Heart right ventricle (tissue), 16 donors: ENCODE results near the gene BUD31. TPM values are rescaled to one million over a fixed set of nuclear protein-coding genes. Genes with fewer than 3 reads are reported as not detected.

ENCODE experiments used
- ATAC-seq, 8 donors: fragments of 200-7000 bp; cut with Tn5 transposase; one replicate each; pipeline ENCODE4 v1.9.1; 2020; ENCODE audit warnings: mild to moderate bottlenecking in 8 of 8, moderate library complexity in 8 of 8, moderate number of reproducible peaks in 1 of 8
- DNase-seq, 2 donors: peaks; one replicate each; pipeline ENCODE4 v3.0.0-alpha.2; 2020
- H3K27ac ChIP-seq, 10 donors: fragments of 200-600 bp; sonication (generic) in 2 of 10; one replicate each; pipeline versions ENCODE4 v1.5.0 to v1.8.0; 2020 to 2022; ENCODE audit warnings: mild to moderate bottlenecking in 3 of 10
- H3K27me3 ChIP-seq, 7 donors: fragments of 200-600 bp; one replicate each; pipeline ENCODE4 v1.8.0; 2021 to 2022; ENCODE audit warnings: mild to moderate bottlenecking in 2 of 7
- H3K36me3 ChIP-seq, 9 donors: fragments of 200-600 bp; sonication (generic) in 1 of 9; one replicate each; pipeline versions ENCODE4 v1.5.0 to v1.8.0; 2020 to 2022; ENCODE audit warnings: mild to moderate bottlenecking in 2 of 9
- H3K4me1 ChIP-seq, 9 donors: fragments of 200-600 bp; sonication (generic) in 1 of 9; one replicate each; pipeline versions ENCODE4 v1.5.0 to v1.8.0; 2020 to 2022; ENCODE audit warnings: mild to moderate bottlenecking in 4 of 9
- H3K4me3 ChIP-seq, 10 donors: fragments of 200-600 bp; sonication (generic) in 2 of 10; one replicate each; pipeline versions ENCODE4 v1.5.0 to v1.8.0; 2020 to 2022; ENCODE audit warnings: mild to moderate bottlenecking in 7 of 10, moderate library complexity in 2 of 10
- H3K9me3 ChIP-seq, 11 donors: fragments of 200-600 bp in 10 of 11; sonication (generic) in 2 of 11; one replicate each; pipeline versions ENCODE4 v1.5.0 to v1.8.0; 2013 to 2022; ENCODE audit warnings: mild to moderate bottlenecking in 2 of 11, control low read depth in 1 of 11, moderate library complexity in 1 of 11
- CTCF ChIP-seq, 9 donors: fragments of 200-600 bp; sonication (generic) in 2 of 9; IDR thresholded peaks; one replicate each; pipeline versions ENCODE4 v1.5.0 to v1.8.0; 2021 to 2022; ENCODE audit warnings: antibody characterized with exemption in 9 of 9, mild to moderate bottlenecking in 5 of 9, moderate library complexity in 1 of 9
- WGBS, 2 donors: extraction: QIAGEN DNeasy Blood & Tissue Kit; methylation state at CpG; one replicate each; pipeline ENCODE4 v1.1.7; 2013; ENCODE audit warnings: inconsistent platforms in 1 of 2; 5-methylcytosine and 5-hydroxymethylcytosine counted together
- intact Hi-C, 10 donors: fragments of 100-400 bp; cut with DNase I; formaldehyde crosslinking; loops; one replicate each; pipeline versions ENCODE4 v1.11.1 to v1.14.2; 2022
- polyA plus RNA-seq, 2 donors: library from polyadenylated mRNA; stranded (reverse); fragments of 200-250 nt; gene quantifications; one replicate each; pipeline ENCODE4 v1.2.3, GENCODE V29; 2013
- total RNA-seq, 10 donors: library from RNA; stranded (reverse); fragmentation: NEBNext Ultra II Directional in 3 of 10; extraction: Animal tissue kit (Norgen Biotek cat#: 25700) in 3 of 10; gene quantifications; one replicate each; pipeline versions ENCODE4 v1.2.1 to v1.2.4, GENCODE V29; 2021 to 2023
- donor health status: Arrhythmogenic right ventricular cardiomyopathy.
- donor health status: ischemic (EF 13 %, LVEDD 7.1; RV severe dilation, severe dysfunction).
- donor health status: healthy with polysubstance abuse.
- donor health status: DM: no; HTN: yes; CAD: no.
- donor health status: DM: no; HTN: no; CAD: no.
- donor health status: ischemic (EF 25% LVEDD 6.9; RV normal size, moderate dysfunction).
- donor health status: ischemic (EF 25% LVEDD 5.7; RV mildly dilated, moderate dysfunction).
- donor health status: healthy.
- donor health status: DM: yes; HTN: yes; CAD: no.
- donor health status: Ischemic cardiomyopathy.
- donor health status: ischemic (EF 35%, LVEDD 5.7; RV mildly dilated, moderate dysfunction).
- donor health status: nonischemic (EF 11% LVEDD 7.7; RV severe dilation, severe dysfunction).
- donor health status: DM: yes; HTN: yes; CAD: no.
- donor health status: PGD.
- donor health status: ischemic (EF 29% LVEDD 5.4; RV normal size, mild dysfunction).
- donor health status: nonischemic (EF 23%, LVEDD 6.1; RV moderate dilation, normal function).

The BUD31 gene
- total and polyA plus RNA-seq, 12 donors, result 28.3 to 116 (median 43.4) TPM

GRCh38 chr7:99397297-99397983 lies 11.3 kb upstream of the BUD31 start:
- intact Hi-C loops, result no loop called here
- Histone ChIP-seq H3K36me3 (peaks cover 0 to 99% (median 27%) of the 10 kb centered on the region in 9 donors), H3K4me3 (no peak overlapping the region), H3K27ac (no peak overlapping the region), H3K27me3 (no peaks in the 10 kb centered on the region), H3K9me3 (no peaks in the 10 kb centered on the region), H3K4me1 (peaks cover 1 to 24% (median 16%) of the 10 kb centered on the region in 9 donors)
- 80% methylated on average over 18 of the region's 18 CpGs for WGBS, 2 donors
- ATAC-seq, result no peak
- TF ChIP-seq CTCF (IDR thresholded peaks at IDR 0.05), result no peak
- no peak for DNase-seq

GRCh38 chr7:99398891-99399445 lies 9.8 kb upstream of the BUD31 start:
- WGBS, 2 donors, result 73 to 79% methylated on average over 5 of the region's 5 CpGs
- Histone ChIP-seq H3K4me1 (peaks cover 0 to 10% (median under 1%) of the 10 kb centered on the region in 9 donors), H3K9me3 (no peaks in the 10 kb centered on the region), H3K4me3 (no peak overlapping the region), H3K36me3 (peaks cover 0 to 100% (median 33%) of the 10 kb centered on the region in 9 donors), H3K27me3 (no peaks in the 10 kb centered on the region), H3K27ac (no peak overlapping the region)
- DNase-seq, result no peak
- TF ChIP-seq CTCF (IDR thresholded peaks at IDR 0.05), result no peak
- intact Hi-C loops, result no loop called here
- ATAC-seq, result peak in 1 of 8 donors; percentile 1

- Histone ChIP-seq H3K27ac (peak overlapping the region in 1 of 10 donors; percentile 3), H3K36me3 (peaks cover 0 to 100% (median 33%) of the 10 kb centered on the region in 9 donors), H3K9me3 (no peaks in the 10 kb centered on the region), H3K4me1 (peaks cover 0 to 8% (median 6%) of the 10 kb centered on the region in 9 donors), H3K27me3 (no peaks in the 10 kb centered on the region), H3K4me3 (no peak overlapping the region)
- intact Hi-C loops, result no loop called here
- no peak for TF ChIP-seq CTCF (IDR thresholded peaks at IDR 0.05)
- ATAC-seq, result no peak
- no peak for DNase-seq
- 65 to 71% methylated on average over 6 of the region's 6 CpGs for WGBS, 2 donors
These were observed 9.2 kb upstream of the BUD31 start for GRCh38 chr7:99399597-99399996.

- intact Hi-C loops, result no loop called here
- no peak for TF ChIP-seq CTCF (IDR thresholded peaks at IDR 0.05)
- no peak overlapping the region for H3K4me3 ChIP-seq
- ATAC-seq (no peak), DNase-seq (no peak)
- WGBS, 2 donors, result 99 to 100% methylated on average over 3 of the region's 3 CpGs
- H3K36me3 ChIP-seq, result peaks cover 0 to 80% (median 23%) of the 10 kb centered on the region in 9 donors
- no peak overlapping the region for H3K27ac ChIP-seq
- H3K27me3 ChIP-seq, result no peaks in the 10 kb centered on the region
- no peaks in the 10 kb centered on the region for H3K9me3 ChIP-seq
- peaks cover 9 to 41% (median 32%) of the 10 kb centered on the region in 9 donors for H3K4me1 ChIP-seq
These were observed 5.9 kb upstream of the BUD31 start for GRCh38 chr7:99402854-99403253.
